Measurements from ENCODE around the gene ZNF367.

ZNF367 gene

GRCh38 chr9:96418083-96418919 is at the start of gene ZNF367:
TSS of gene ZNF367 (minus strand) at chr9:96418370. CDS start at chr9:96418032, 338 bp downstream.
- TF ChIP-seq CTCF (IDR thresholded peaks at IDR 0.05; ENCODE audit: insufficient read depth, missing control alignments), result no peak
- DNase-seq (ENCODE audit: insufficient read length, low spot score), result peak; percentile 57
- FAIRE-seq, result no peak

DNA sequence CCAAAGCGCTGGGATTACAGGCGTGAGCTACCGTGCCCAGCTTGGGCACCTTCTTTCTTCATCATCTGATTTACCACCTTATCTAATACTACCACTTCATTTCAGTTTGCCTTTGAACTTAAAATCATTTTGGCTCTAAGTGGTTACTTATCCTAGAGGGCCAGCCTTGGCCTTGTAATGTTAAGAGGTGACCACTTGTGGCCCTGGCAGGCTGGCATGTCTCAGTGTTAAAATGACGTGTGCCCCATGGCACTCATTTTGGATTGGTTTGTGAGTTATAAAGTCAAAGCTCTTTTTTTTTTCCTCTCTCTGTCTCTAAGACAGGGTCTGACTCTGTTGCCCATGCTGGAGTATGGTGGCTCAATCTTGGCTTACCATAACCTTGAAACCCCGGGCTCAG is 49.6 kb upstream of the ZNF367 start:
- no peak for TF ChIP-seq CTCF (IDR thresholded peaks at IDR 0.05; ENCODE audit: insufficient read depth, missing control alignments)
- no peak for FAIRE-seq

GRCh38 chr9:96464426-96464825 is 46.3 kb upstream of the ZNF367 start:
- DNase-seq (ENCODE audit: insufficient read length, low spot score), result no peak
- no peak for FAIRE-seq
- no peak for TF ChIP-seq CTCF (IDR thresholded peaks at IDR 0.05; ENCODE audit: insufficient read depth, missing control alignments)

More for the DNA sequence above, 49.6 kb upstream of the ZNF367 start:
- no peak for DNase-seq (ENCODE audit: insufficient read length, low spot score)

DNA sequence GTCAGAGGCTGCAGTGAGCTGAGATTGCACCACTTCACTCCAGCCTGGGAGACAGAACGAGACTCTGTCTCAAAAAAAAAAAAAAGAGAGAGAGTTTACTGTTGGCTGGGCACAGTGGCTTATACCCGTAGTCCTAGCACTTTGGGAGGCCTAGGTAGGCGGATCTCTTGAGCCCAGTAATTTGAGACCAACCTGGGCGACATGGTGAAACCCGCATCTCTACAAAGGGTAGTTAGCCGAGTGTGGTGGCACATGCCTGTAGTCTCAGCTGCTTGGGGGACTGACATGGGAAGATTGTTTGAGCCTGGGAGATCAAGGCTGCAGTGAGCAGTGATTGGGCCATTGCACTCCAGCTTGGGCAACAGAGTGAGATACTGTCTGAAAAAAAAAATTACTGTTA is 44.4 kb upstream of the ZNF367 start:
- no peak for FAIRE-seq
- TF ChIP-seq CTCF (IDR thresholded peaks at IDR 0.05; ENCODE audit: insufficient read depth, missing control alignments), result no peak
- DNase-seq (ENCODE audit: insufficient read length, low spot score), result no peak

DNA sequence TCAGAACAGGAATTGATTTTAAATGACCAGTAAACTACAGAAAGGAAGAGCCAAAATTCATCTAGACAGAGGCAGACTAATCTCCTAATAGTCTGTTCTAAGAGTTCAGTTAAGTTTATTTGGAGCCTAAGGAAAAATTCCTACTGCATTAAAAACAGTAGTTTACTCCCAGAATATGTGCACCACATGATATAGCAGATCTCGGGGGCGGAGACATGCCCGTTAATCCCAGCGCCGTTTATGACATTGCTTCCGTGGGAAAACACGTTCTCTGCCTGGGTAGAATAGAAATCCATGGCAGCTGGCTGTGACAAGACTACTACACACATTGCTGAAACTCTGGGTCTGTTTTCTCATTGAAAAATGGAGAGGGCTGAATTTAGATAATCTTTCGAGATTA is 43.2 kb upstream of the ZNF367 start:
- no peak for FAIRE-seq
- DNase-seq (ENCODE audit: insufficient read length, low spot score), result no peak
- no peak for TF ChIP-seq CTCF (IDR thresholded peaks at IDR 0.05; ENCODE audit: insufficient read depth, missing control alignments)

GRCh38 chr9:96460882-96461281 is 42.7 kb upstream of the ZNF367 start:
- DNase-seq (ENCODE audit: insufficient read length, low spot score) (no peak), FAIRE-seq (no peak)
- TF ChIP-seq CTCF (IDR thresholded peaks at IDR 0.05; ENCODE audit: insufficient read depth, missing control alignments), result no peak

- no peak for TF ChIP-seq CTCF (IDR thresholded peaks at IDR 0.05; ENCODE audit: insufficient read depth, missing control alignments)
- DNase-seq (ENCODE audit: insufficient read length, low spot score) (no peak), FAIRE-seq (no peak)
Measured at GRCh38 chr9:96460470-96460869, 42.3 kb upstream of the ZNF367 start.

Measured in D721Med (cell line).